HEK293T (cell line): ENCODE data around the gene ADSS1.

Source experiments
- CTCF ChIA-PET: fragments of 350-600 bp; formaldehyde crosslinking; extraction: SDS; loops from one replicate; lab custom pipeline; 2021; ENCODE audit warnings: antibody characterized with exemption, inconsistent platforms; lab: Yijun Ruan, JAX
- POLR2A ChIA-PET: fragments of 350-600 bp; formaldehyde crosslinking; extraction: SDS; loops from one replicate; lab custom pipeline; 2020; ENCODE audit warnings: antibody characterized with exemption, inconsistent platforms; lab: Yijun Ruan, JAX
- DNase-seq: peaks from one replicate; pipeline ENCODE4 v3.0.0; 2012; ENCODE audit warnings: mixed read lengths; ENCODE audit errors: extremely low spot score
- ARNT ChIP-seq: fragments of 450-650 bp; IDR thresholded peaks from 2 replicates; pipeline ENCODE4 v1.6.1; 2017; ENCODE audit warnings: mild to moderate bottlenecking
- BHLHE40 ChIP-seq: fragments of 450-650 bp; IDR thresholded peaks from 2 replicates; pipeline ENCODE4 v1.6.1; 2016; ENCODE audit warnings: mild to moderate bottlenecking, moderate library complexity, borderline replicate concordance
- CTBP1 ChIP-seq: fragments of 450-650 bp; IDR thresholded peaks from 2 replicates; pipeline ENCODE4 v1.6.1; 2016; ENCODE audit warnings: borderline replicate concordance
- ELF4 ChIP-seq: fragments of 450-650 bp; IDR thresholded peaks from 2 replicates; pipeline ENCODE4 v1.6.1; 2017; ENCODE audit warnings: antibody characterized with exemption
- FOXA1 ChIP-seq: fragments of 450-650 bp; IDR thresholded peaks from 2 replicates; pipeline ENCODE4 v1.6.1; 2016; ENCODE audit warnings: mild to moderate bottlenecking
- FOXK2 ChIP-seq: fragments of 450-650 bp; IDR thresholded peaks from 2 replicates; pipeline ENCODE4 v1.6.1; 2016; ENCODE audit warnings: mild to moderate bottlenecking
- FOXM1 ChIP-seq: fragments of 450-650 bp; IDR thresholded peaks from 2 replicates; pipeline ENCODE4 v1.6.1; 2017; ENCODE audit warnings: mild to moderate bottlenecking, borderline replicate concordance
- HDGF ChIP-seq: fragments of 450-650 bp; IDR thresholded peaks from 2 replicates; pipeline ENCODE4 v1.6.1; 2017; ENCODE audit warnings: antibody characterized with exemption, borderline replicate concordance
- L3MBTL2 ChIP-seq: fragments of 450-650 bp; conservative IDR thresholded peaks from 2 replicates; pipeline ENCODE4 v1.6.1; 2016; ENCODE audit warnings: mild to moderate bottlenecking
- LEF1 ChIP-seq: fragments of 450-650 bp; IDR thresholded peaks from 2 replicates; pipeline ENCODE4 v1.6.1; 2017; ENCODE audit warnings: mild to moderate bottlenecking, borderline replicate concordance
- NFRKB ChIP-seq: fragments of 450-650 bp; IDR thresholded peaks from 2 replicates; pipeline ENCODE4 v1.6.1; 2016; ENCODE audit warnings: mild to moderate bottlenecking, moderate library complexity
- SP1 ChIP-seq: fragments of 450-650 bp; IDR thresholded peaks from 2 replicates; pipeline ENCODE4 v1.6.1; 2017
- SUZ12 ChIP-seq: fragments of 450-650 bp; IDR thresholded peaks from 2 replicates; pipeline ENCODE4 v1.6.1; 2016; ENCODE audit warnings: mild to moderate bottlenecking
- TARDBP ChIP-seq: fragments of 450-650 bp; IDR thresholded peaks from 2 replicates; pipeline ENCODE4 v1.6.1; 2016
- ZNF384 ChIP-seq: fragments of 450-650 bp; IDR thresholded peaks from 2 replicates; pipeline ENCODE4 v1.6.1; 2016
- TF ChIP-seq, protein P1 (sequence below): fragments of 450-650 bp; IDR thresholded peaks from 2 replicates; pipeline ENCODE4 v1.6.1; 2016

The ADSS1 gene

DNA sequence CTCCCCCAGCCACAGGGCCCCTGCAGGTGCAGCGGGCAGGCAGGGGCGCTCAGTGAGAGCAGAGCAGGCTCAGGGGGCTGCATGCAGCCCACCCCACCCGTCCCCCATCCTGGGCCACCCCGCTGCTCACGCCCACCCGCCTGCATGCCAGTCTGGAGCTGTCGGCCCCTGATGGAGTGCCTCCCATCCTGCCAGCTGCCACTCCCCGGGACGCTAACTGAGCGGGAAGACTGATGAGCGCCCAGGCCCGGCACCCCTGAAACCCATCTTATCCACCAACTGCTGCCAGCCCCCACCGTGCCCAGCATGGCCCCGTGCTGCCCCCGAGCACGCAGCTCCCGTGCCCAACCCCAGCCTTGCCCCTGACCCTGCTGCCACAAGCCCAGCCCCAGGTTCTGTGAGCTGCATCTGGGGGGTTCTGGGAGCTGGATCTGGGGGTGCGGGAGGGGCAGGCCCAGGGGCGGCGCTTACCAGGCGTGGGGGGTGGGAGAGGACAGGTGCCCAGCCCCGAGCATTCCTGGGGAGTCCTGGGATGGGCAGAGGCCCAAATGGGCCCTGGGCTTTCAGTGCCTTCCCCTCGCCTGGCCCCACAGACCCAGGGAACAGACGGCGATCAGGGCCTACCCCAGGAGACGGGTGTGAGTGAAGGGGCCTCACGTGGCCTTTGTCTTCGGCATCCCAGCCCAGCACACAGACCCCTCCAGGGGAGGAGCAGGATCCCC is 58.2 kb downstream of the ADSS1 start:
- CTCF ChIA-PET: no interaction called here
- TF ChIP-seq NFRKB (no peak), LEF1 (no peak), ELF4 (no peak)
- DNase-seq: no peak
- POLR2A ChIA-PET: no interaction called here

DNA sequence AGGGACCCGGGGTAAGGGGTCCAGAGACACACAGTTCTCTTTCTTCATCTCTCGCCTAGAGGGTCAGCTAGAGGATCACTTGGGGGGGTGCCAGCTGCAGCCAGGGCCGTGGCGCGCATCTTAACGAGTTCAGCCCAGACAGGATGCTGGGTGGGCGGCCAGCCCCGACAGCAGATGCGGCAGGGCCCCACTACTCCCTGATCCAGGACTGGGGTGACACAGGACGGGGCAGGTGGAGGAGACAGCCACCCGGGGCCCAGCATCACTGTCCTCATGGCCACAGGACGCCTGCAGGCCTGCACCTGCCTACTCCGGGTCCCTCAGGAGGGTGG is 58.7 kb downstream of the ADSS1 start:
- no peak for DNase-seq
- ChIA-PET POLR2A (no interaction called here), CTCF (no interaction called here)
- TF ChIP-seq SUZ12: no peak
- no peak for TF ChIP-seq ELF4
- no peak for TF ChIP-seq NFRKB
- TF ChIP-seq FOXK2: no peak
- no peak for TF ChIP-seq BHLHE40
- no peak for TF ChIP-seq ZNF384
- TF ChIP-seq LEF1: no peak
- no peak for TF ChIP-seq ARNT
- TF ChIP-seq L3MBTL2: no peak

DNA sequence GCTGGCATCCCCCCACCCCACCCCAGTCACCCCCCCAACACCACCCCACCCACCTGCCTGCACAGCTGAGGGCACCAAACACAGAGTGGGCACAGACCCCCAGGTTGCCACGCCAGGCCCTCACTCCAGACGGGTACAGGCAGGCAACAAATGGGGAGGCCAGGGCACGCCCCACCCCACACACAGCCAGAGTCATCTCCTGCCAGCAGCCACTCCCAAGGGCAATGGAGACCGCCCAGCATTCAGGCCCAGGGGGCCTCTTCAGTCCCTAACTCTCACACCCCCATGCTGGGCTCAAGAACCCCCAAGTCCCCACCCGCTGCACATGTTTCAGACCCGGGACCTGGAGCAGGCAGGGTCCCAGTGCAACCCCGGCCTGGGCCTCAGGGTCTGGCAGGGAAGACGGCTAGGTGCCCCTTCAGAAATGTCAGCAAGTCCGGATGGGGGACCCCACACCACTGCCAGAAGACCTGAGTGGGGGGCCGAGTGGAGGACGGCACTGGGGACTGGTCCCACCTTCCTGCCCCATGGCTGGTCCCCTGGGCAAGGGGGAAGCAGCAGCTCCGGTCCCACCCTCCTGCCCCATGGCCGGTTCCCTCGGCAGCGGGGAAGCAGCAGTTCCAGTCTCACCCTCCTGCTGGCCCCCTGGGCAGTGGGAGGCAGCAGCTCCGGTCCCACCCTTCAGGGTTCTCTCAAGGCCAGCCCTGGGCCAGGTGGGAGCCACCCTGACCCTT is 59.6 kb downstream of the ADSS1 start:
- TF ChIP-seq, protein P1, sequence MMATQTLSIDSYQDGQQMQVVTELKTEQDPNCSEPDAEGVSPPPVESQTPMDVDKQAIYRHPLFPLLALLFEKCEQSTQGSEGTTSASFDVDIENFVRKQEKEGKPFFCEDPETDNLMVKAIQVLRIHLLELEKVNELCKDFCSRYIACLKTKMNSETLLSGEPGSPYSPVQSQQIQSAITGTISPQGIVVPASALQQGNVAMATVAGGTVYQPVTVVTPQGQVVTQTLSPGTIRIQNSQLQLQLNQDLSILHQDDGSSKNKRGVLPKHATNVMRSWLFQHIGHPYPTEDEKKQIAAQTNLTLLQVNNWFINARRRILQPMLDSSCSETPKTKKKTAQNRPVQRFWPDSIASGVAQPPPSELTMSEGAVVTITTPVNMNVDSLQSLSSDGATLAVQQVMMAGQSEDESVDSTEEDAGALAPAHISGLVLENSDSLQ: no peak
- TF ChIP-seq NFRKB: no peak
- no peak for TF ChIP-seq CTBP1
- no peak for TF ChIP-seq ARNT
- POLR2A ChIA-PET: interaction anchor here (1.1 kb wide), 1 partner anchor 11 kb away, joined by 3 read pairs; no protein-coding TSS in a partner anchor
- DNase-seq: no peak
- CTCF ChIA-PET: no interaction called here

DNA sequence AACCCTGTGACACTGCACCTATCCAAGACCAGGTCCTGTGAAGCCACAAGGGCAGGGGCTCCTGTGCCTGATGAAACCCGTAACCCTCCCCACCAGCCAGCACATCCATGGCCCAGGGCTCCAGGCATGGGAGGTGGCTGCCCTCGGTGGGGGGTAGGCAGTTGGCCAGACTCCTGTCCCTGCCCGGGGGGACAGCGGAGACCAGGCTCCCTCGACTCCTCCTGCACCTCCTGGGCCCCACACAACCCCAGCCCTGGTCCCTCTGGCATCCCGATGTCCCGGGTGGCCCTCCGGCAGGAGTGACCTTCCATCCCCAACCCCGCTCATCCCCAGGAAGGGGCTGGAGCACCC is 60.2 kb downstream of the ADSS1 start:
- POLR2A ChIA-PET: interaction anchor here (1.1 kb wide), 1 partner anchor 10 kb away, joined by 3 read pairs; no protein-coding TSS in a partner anchor
- TF ChIP-seq HDGF (no peak), CTBP1 (no peak), ELF4 (no peak), L3MBTL2 (no peak), NFRKB (no peak), SP1 (no peak), FOXM1 (no peak), FOXK2 (no peak), BHLHE40 (no peak), TARDBP (no peak), SUZ12 (no peak), LEF1 (no peak)
- TF ChIP-seq, protein P1: no peak
- DNase-seq: no peak
- CTCF ChIA-PET: no interaction called here

DNA sequence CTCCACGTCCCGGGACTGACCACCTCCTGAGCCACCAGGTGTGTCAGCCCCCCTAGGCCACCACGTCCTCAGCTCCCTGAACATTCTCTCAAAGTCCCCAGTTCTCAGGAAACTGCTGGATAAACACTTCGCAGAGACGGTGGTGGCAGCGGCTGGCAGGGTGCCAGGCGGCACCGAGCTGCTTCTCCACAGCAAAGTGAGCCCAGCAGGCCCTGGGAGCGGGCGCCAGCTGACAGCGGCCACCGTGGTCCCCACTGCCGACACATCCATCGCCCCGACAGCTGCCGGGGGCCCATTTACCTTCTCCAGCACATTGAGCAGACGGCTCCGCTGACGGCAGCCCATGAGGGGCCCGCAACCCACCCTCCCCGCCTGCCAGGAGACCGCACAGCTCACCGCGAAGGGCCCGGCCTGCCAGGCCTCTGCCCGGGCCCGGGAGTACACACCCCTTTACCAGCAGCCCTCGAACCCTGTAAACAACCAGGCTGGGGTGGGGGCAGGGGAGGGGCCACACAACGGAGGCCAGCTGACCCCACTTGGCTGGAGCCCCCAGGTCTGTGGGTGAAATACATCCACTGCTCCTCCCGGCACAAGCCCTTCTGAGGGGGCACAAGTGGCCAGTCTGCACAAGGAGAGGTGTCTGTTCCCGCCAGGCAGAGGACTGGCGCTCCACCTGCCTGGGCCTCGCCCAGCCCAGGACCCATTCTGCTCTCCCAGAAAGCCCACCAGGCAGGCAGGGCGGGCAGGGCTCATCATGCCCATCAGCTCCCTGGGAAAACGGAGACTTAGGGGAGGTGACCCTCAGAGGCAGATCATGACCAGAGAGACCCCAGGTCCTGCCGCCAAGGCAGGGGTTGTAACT is 61.0 kb downstream of the ADSS1 start:
- ChIA-PET POLR2A (interaction anchor here (1.1 kb wide), 1 partner anchor 10 kb away, joined by 3 read pairs; no protein-coding TSS in a partner anchor), CTCF (no interaction called here)
- DNase-seq: no peak
- no peak for TF ChIP-seq ARNT
- TF ChIP-seq ELF4: no peak
- TF ChIP-seq, protein P1: no peak
- TF ChIP-seq SP1: no peak
- no peak for TF ChIP-seq FOXK2
- no peak for TF ChIP-seq CTBP1
- no peak for TF ChIP-seq TARDBP
- TF ChIP-seq NFRKB: no peak
- TF ChIP-seq FOXM1: no peak
- TF ChIP-seq ZNF384: no peak
- TF ChIP-seq LEF1: no peak
- no peak for TF ChIP-seq FOXA1
- no peak for TF ChIP-seq HDGF
- no peak for TF ChIP-seq BHLHE40
- no peak for TF ChIP-seq SUZ12

GRCh38 chr14:104785708-104786080 is 61.7 kb downstream of the ADSS1 start:
- POLR2A ChIA-PET: no interaction called here
- no peak for DNase-seq
- TF ChIP-seq CTBP1: no peak
- no peak for TF ChIP-seq LEF1
- no peak for TF ChIP-seq NFRKB
- TF ChIP-seq BHLHE40: no peak
- TF ChIP-seq L3MBTL2: no peak
- no peak for TF ChIP-seq FOXK2
- no peak for TF ChIP-seq FOXM1
- no peak for TF ChIP-seq HDGF
- TF ChIP-seq, protein P1: no peak
- no peak for TF ChIP-seq SUZ12
- TF ChIP-seq ARNT: no peak
- CTCF ChIA-PET: no interaction called here
